Endometrium (tissue), 2 donors: ENCODE results near the gene TBC1D2.

Experiments
- FAIRE-seq: peaks from 2 replicates; lab custom pipeline; 2012; peaks lifted over from hg19 to GRCh38; lab: Jason Lieb, UNC
- donor health status: control.
- donor health status: control.

Gene TBC1D2

DNA sequence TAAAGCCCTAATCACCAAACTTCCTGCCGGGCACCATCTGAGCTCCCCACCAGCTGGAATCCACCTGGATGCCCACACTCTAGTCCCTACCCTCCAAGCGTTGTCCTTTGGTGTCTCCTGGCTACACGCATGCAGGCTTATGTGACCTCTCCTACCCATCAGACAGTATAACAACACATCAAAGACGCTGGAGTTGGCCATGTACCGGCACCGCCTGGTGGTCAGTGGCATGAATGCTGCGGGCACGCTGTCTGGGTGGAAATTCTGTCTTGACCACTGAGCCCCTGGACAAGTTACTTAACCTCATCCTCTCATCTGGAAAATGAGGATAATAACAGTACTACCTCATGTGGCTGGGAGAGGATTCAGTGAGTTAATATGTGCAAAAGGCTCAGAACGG lies 39.6 kb downstream of the TBC1D2 start:
- no peak for FAIRE-seq

GRCh38 chr9:98215271-98215670 lies 40.2 kb downstream of the TBC1D2 start:
- no peak for FAIRE-seq

- no peak for FAIRE-seq
These were observed 40.6 kb downstream of the TBC1D2 start for GRCh38 chr9:98214811-98215210.

GRCh38 chr9:98211260-98211659 lies 44.2 kb downstream of the TBC1D2 start:
- FAIRE-seq = no peak

- no peak for FAIRE-seq
These were observed 45.0 kb downstream of the TBC1D2 start for GRCh38 chr9:98210435-98210834.

- no peak for FAIRE-seq
These were observed 45.9 kb downstream of the TBC1D2 start for GRCh38 chr9:98209530-98209929.

DNA sequence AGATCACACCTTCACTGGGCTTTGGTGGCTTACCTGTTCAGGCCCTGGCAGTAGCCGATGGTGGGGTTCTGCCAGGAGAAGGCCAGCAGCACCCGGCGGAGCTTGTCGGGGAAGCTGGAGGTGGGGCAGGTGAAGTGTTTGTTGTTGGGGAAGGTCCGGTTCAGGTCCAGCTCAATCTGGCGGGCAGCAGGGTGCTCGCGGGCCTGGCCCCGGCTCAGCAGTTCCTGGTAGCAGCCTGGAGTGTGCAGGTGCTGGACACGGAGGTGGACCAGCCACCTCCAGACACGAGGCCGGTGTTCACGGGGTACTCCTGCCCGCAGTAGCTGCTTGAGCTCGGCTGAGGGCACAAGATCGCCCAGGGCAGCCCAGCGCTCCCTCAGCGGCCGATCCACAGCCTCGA lies 46.8 kb downstream of the TBC1D2 start:
- FAIRE-seq = no peak

DNA sequence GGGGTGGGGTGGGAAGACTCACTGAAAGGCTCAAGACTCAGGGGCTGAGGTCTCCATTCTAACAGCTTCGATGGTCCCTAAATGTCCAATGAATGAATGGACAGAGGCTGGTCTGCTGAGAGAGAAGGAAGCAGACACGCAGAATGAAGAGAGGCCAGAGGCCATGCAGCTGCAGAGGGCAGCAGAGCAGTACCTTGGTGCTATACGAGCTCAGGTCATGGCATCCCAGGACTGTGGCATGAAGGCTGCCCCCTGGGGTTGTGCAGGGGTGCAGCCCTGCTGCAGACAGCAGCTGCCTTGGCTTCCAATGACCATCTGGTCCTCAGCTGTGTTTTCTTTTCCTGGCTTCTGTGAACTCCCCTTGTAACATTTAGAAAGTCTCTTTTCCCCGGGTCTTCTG lies 47.8 kb downstream of the TBC1D2 start:
- no peak for FAIRE-seq

GRCh38 chr9:98206754-98207153 lies 48.7 kb downstream of the TBC1D2 start:
- FAIRE-seq = no peak

DNA sequence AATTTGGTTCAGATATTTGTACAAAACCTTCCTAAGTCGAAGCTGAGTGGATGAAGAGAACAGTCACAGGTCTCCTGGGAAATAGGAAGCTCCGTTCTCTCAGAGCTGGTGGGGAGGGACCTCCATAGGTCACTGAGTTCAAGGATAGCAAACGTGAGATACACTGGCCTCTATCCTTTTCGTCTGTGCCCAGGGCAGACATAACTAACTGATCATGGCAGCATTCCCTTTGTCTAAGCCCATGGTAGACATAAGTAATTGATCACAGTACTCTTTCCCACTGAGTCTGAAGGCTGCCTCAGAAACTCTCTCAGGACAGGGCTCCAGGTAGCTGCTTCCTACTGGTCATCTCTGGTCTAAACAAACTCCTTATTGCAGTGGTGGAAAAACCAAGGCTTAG lies 50.8 kb downstream of the TBC1D2 start:
- FAIRE-seq = no peak

- no peak for FAIRE-seq
These were observed 52.3 kb downstream of the TBC1D2 start for GRCh38 chr9:98203153-98203552.

DNA sequence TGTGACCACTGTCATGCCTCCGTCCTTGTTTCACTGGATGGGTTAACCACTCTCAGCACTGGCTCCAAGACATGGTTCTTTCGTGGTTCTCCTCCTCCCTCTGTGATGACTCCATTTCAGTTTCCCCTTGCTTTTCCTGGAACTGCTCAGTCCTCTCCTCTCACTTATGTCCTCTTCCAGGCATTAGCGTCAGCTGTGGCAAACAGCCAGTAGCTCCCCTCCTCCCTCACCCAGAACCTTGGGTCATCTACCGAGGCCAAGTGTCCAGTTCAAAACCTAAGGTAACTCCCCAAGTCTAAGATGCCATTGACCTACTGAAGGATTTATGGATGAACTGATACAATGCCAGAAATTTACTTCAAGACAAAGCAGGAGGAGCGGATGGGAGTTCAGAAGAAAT lies 53.2 kb downstream of the TBC1D2 start:
- FAIRE-seq = no peak

GRCh38 chr9:98201749-98202148 lies 53.7 kb downstream of the TBC1D2 start:
- no peak for FAIRE-seq

GRCh38 chr9:98201102-98201501 lies 54.3 kb downstream of the TBC1D2 start:
- FAIRE-seq = no peak

GRCh38 chr9:98199388-98200033 lies 55.9 kb downstream of the TBC1D2 start:
- no peak for FAIRE-seq

DNA sequence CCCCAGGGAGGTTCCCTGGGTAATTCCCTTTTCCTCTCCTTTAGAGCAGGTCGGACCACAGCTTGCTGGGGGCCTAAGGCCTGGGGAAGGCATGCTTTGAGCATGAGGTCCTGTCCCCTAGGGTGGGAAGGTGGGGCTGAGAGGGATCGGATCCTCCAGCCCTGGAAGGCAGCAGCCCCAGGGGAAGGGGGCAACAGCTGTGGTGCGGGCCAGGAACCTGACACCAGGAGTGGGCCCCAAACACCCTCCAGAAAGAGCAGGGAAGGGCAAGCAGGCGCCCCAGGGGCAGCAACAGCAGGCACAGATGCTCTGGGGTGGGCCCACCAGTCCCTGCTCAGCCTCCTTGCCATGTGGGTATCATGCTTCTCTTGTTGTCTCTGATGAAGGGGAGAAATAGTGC lies 59.8 kb downstream of the TBC1D2 start:
- no peak for FAIRE-seq

DNA sequence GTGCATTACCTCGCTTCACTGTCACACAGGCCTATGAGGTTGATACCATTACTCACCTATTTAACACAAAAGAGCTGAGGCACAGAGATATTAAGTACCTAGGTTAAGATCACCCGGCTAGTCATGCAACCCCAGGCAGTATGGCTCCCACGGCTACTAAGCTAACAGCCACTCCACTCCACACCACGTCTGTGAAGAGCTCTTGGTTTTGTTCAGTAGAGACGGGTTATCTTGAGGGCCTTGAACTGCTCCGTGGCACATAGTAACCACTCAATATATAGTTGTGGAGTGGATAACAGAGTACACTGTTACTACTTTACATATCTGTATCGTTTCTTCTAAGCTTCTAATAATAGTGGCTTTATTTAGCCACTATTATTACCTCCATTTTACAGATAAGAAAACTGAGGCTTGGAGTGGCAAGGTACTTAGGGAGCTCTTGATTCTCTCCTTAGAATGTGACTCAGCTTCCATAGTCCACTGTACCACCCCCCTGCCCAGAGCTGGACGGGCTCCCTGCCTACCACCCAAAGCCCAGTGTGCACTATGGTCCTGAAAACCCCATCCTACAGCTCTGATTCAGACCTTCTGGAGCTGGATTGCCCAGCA lies 62.0 kb downstream of the TBC1D2 start:
- no peak for FAIRE-seq

GRCh38 chr9:98192503-98193335 lies 62.7 kb downstream of the TBC1D2 start, which contains the start of gene CORO2A:
CORO2A (minus strand) TSS chr9:98192637; CDS start chr9:98157660, 34,977 bp downstream.
- FAIRE-seq = no peak

- no peak for FAIRE-seq
These were observed 63.6 kb downstream of the TBC1D2 start for GRCh38 chr9:98191671-98192502.

- no peak for FAIRE-seq
These were observed 64.3 kb downstream of the TBC1D2 start for GRCh38 chr9:98191181-98191608.

GRCh38 chr9:98190757-98191105 lies 64.7 kb downstream of the TBC1D2 start:
- FAIRE-seq = no peak

- no peak for FAIRE-seq
These were observed 66.0 kb downstream of the TBC1D2 start for GRCh38 chr9:98189412-98189811.
